Retina (tissue), 1 donor: ENCODE measurements around the gene TEAD2.
"Not testable (repeated sequence)": the region's sequence is repeated elsewhere in the genome, so short reads cannot be mapped to it uniquely, and the experiment has no call there.

Source experiments
- DNase-seq: peaks from one replicate; pipeline ENCODE4 v3.0.0-alpha.2; 2016

TEAD2 gene

GRCh38 chr19:49328741-49329140 lies 33.5 kb downstream of the TEAD2 start:
- no peak for DNase-seq

GRCh38 chr19:49327878-49328544 lies 34.2 kb downstream of the TEAD2 start:
- no peak for DNase-seq

- no peak for DNase-seq
Observed at GRCh38 chr19:49326165-49326704, 36.0 kb downstream of the TEAD2 start.

- DNase-seq, result not testable (repeated sequence)
Observed at GRCh38 chr19:49325756-49326155, 36.5 kb downstream of the TEAD2 start.

GRCh38 chr19:49324801-49325576 lies 37.2 kb downstream of the TEAD2 start, which contains the start of gene SLC6A16:
TSS of gene SLC6A16 (minus strand) at chr19:49325191. CDS start at chr19:49311347, 13,844 bp downstream.
- no peak for DNase-seq

- DNase-seq, result no peak
Observed at GRCh38 chr19:49318296-49318695, 43.9 kb downstream of the TEAD2 start.

GRCh38 chr19:49316284-49316683 lies 45.9 kb downstream of the TEAD2 start:
- DNase-seq, result no peak

GRCh38 chr19:49315111-49315510 lies 47.1 kb downstream of the TEAD2 start:
- DNase-seq, result no peak

GRCh38 chr19:49309087-49309486 lies 53.1 kb downstream of the TEAD2 start:
- no peak for DNase-seq

- not testable (repeated sequence) for DNase-seq
Observed at GRCh38 chr19:49306734-49307133, 55.5 kb downstream of the TEAD2 start.

GRCh38 chr19:49301866-49302252 lies 60.4 kb downstream of the TEAD2 start:
- no peak for DNase-seq

GRCh38 chr19:49301165-49301865 lies 60.9 kb downstream of the TEAD2 start:
- DNase-seq, result peak; percentile 75

GRCh38 chr19:49298653-49299052 lies 63.6 kb downstream of the TEAD2 start:
- not testable (repeated sequence) for DNase-seq

- DNase-seq, result no peak
Observed at GRCh38 chr19:49297403-49297802, 64.8 kb downstream of the TEAD2 start.

GRCh38 chr19:49295208-49295880 lies 66.9 kb downstream of the TEAD2 start:
- DNase-seq, result no peak

- no peak for DNase-seq
Observed at GRCh38 chr19:49294401-49294800, 67.8 kb downstream of the TEAD2 start.
